Activated CD4-positive, alpha-beta T cell treated with anti-CD3 and anti-CD28 coated beads, Interleukin-2, amount 50 U/mL, for 16 hours (primary cell): Measurements from ENCODE around the gene ATP8A2.
"Not testable (repeated sequence)": the region's sequence is repeated elsewhere in the genome, so short reads cannot be mapped to it uniquely, and the experiment has no call there.

Experiments
- DNase-seq: peaks from one replicate; pipeline ENCODE4 v3.0.0-alpha.2; 2020

The ATP8A2 gene

GRCh38 chr13:25466880-25467279 is 95.1 kb downstream of the ATP8A2 start:
- no peak for DNase-seq

- DNase-seq = peak; percentile 24
Observed at GRCh38 chr13:25468325-25469168, 96.8 kb downstream of the ATP8A2 start.

- no peak for DNase-seq
Observed at GRCh38 chr13:25469169-25469525, 97.4 kb downstream of the ATP8A2 start.

- DNase-seq = no peak
Observed at GRCh38 chr13:25473864-25474263, 102.1 kb downstream of the ATP8A2 start.

GRCh38 chr13:25478186-25478585 is 106.4 kb downstream of the ATP8A2 start:
- DNase-seq = no peak

GRCh38 chr13:25489238-25489637 is 117.5 kb downstream of the ATP8A2 start:
- DNase-seq = no peak

GRCh38 chr13:25490236-25490635 is 118.5 kb downstream of the ATP8A2 start:
- no peak for DNase-seq

GRCh38 chr13:25493931-25494640 is 122.3 kb downstream of the ATP8A2 start:
- DNase-seq = no peak

- no peak for DNase-seq
Observed at GRCh38 chr13:25494698-25495411, 123.1 kb downstream of the ATP8A2 start.

- DNase-seq = no peak
Observed at GRCh38 chr13:25501231-25501630, 129.5 kb downstream of the ATP8A2 start.

- DNase-seq = no peak
Observed at GRCh38 chr13:25502031-25502430, 130.3 kb downstream of the ATP8A2 start.

- no peak for DNase-seq
Observed at GRCh38 chr13:25502551-25502950, 130.8 kb downstream of the ATP8A2 start.

- DNase-seq = no peak
Observed at GRCh38 chr13:25503856-25504255, 132.1 kb downstream of the ATP8A2 start.

GRCh38 chr13:25507841-25508240 is 136.1 kb downstream of the ATP8A2 start:
- no peak for DNase-seq

GRCh38 chr13:25513060-25513459 is 141.3 kb downstream of the ATP8A2 start:
- DNase-seq = not testable (repeated sequence)

GRCh38 chr13:25518441-25518840 is 146.7 kb downstream of the ATP8A2 start:
- no peak for DNase-seq

GRCh38 chr13:25525884-25526283 is 154.1 kb downstream of the ATP8A2 start:
- DNase-seq = no peak

- DNase-seq = no peak
Observed at GRCh38 chr13:25528266-25528665, 156.5 kb downstream of the ATP8A2 start.

GRCh38 chr13:25529425-25529824 is 157.7 kb downstream of the ATP8A2 start:
- DNase-seq = no peak

- no peak for DNase-seq
Observed at GRCh38 chr13:25538276-25538675, 166.5 kb downstream of the ATP8A2 start.

- no peak for DNase-seq
Observed at GRCh38 chr13:25541434-25542123, 169.8 kb downstream of the ATP8A2 start.

- not testable (repeated sequence) for DNase-seq
Observed at GRCh38 chr13:25548991-25549390, 177.2 kb downstream of the ATP8A2 start.

- no peak for DNase-seq
Observed at GRCh38 chr13:25561812-25562211, 190.0 kb downstream of the ATP8A2 start.
